ENCODE data around the gene KLC4. TPM values are rescaled to one million over a fixed set of nuclear protein-coding genes. Genes with fewer than 3 reads are reported as not detected.

KLC4 gene
- total RNA-seq, 6 experiments from 2014 or later, result 45.8 to 134 (median 65.0) TPM

- Histone ChIP-seq H3K4me1 (peaks cover 0 to 26% (median 9%) of the 10 kb centered on the region in 4 donors), H3K27ac (no peak overlapping the region), H3K36me3 (peaks cover 0 to 37% (median 14%) of the 10 kb centered on the region in 4 donors), H3K4me3 (peak overlapping the region in 2 of 3 donors; percentile 77 to 98), H3K9me3 (no peaks in the 10 kb centered on the region), H3K27me3 (no peaks in the 10 kb centered on the region)
- intact Hi-C loops (cut with DNase I), result no loop called here
- WGBS (ENCODE audit: insufficient coverage, low coverage, low lambda C conversion rate, missing lambda C conversion rate), result 46% methylated on average over 1 of the region's 2 CpGs
- DNase-seq, result no peak
- TF ChIP-seq CTCF (IDR thresholded peaks at IDR 0.05) (no peak), POLR2A (IDR thresholded peaks at IDR 0.05) (no peak)
- ATAC-seq, result no peak
These were observed 2.4 kb downstream of the KLC4 start for GRCh38 chr6:43061861-43062260.

- no peaks in the 10 kb centered on the region for H3K9me3 ChIP-seq
- DNase-seq (peak in 1 of 3 donors; percentile 45), ATAC-seq (no peak)
- intact Hi-C loops (cut with DNase I), result no loop called here
- peaks cover 0 to 26% (median 9%) of the 10 kb centered on the region in 4 donors for H3K4me1 ChIP-seq
- WGBS (ENCODE audit: insufficient coverage, low coverage, low lambda C conversion rate, missing lambda C conversion rate), result 80% methylated on average over 1 of the region's 12 CpGs
- no peak for TF ChIP-seq CTCF (IDR thresholded peaks at IDR 0.05)
- no peak for TF ChIP-seq POLR2A (IDR thresholded peaks at IDR 0.05)
- no peak overlapping the region for H3K4me3 ChIP-seq
- no peaks in the 10 kb centered on the region for H3K27me3 ChIP-seq
- no peak overlapping the region for H3K27ac ChIP-seq
- H3K36me3 ChIP-seq, result peaks cover 0 to 40% (median 14%) of the 10 kb centered on the region in 4 donors
These were observed 3.4 kb downstream of the KLC4 start for GRCh38 chr6:43062818-43063217.

- ATAC-seq, result peak in 3 of 4 donors; percentile 37 to 51 (median 46)
- no peaks in the 10 kb centered on the region for H3K27me3 ChIP-seq
- H3K4me1 ChIP-seq, result no peaks in the 10 kb centered on the region
- DNase-seq, result no peak
- TF ChIP-seq CTCF (IDR thresholded peaks at IDR 0.05), result peak in 3 of 4 donors; percentile 17 to 35 (median 33)
- TF ChIP-seq POLR2A (IDR thresholded peaks at IDR 0.05), result no peak
- H3K9me3 ChIP-seq, result no peaks in the 10 kb centered on the region
- WGBS (ENCODE audit: insufficient coverage, low coverage, low lambda C conversion rate, missing lambda C conversion rate), result 52% methylated on average over 4 of the region's 6 CpGs
- peaks cover 0 to 63% (median 24%) of the 10 kb centered on the region in 4 donors for H3K36me3 ChIP-seq
- intact Hi-C loops (cut with DNase I), result no loop called here
- H3K27ac ChIP-seq, result no peak overlapping the region
- H3K4me3 ChIP-seq, result no peak overlapping the region
These were observed 10.7 kb downstream of the KLC4 start for GRCh38 chr6:43070028-43070632.

GRCh38 chr6:43074847-43075669, 15.6 kb downstream of the KLC4 start:
- peak in 1 of 4 donors; percentile 4 for ATAC-seq
- no peak for DNase-seq
- TF ChIP-seq CTCF (IDR thresholded peaks at IDR 0.05), result no peak
- TF ChIP-seq POLR2A (IDR thresholded peaks at IDR 0.05), result no peak
- Histone ChIP-seq H3K4me1 (peaks cover 0 to 5% (median under 1%) of the 10 kb centered on the region in 4 donors), H3K27me3 (no peaks in the 10 kb centered on the region), H3K4me3 (no peak overlapping the region), H3K27ac (no peak overlapping the region), H3K9me3 (no peaks in the 10 kb centered on the region), H3K36me3 (peaks cover 0 to 40% (median 12%) of the 10 kb centered on the region in 4 donors)
- intact Hi-C loops (cut with DNase I), result no loop called here
- 69% methylated on average over 2 of the region's 6 CpGs for WGBS (ENCODE audit: insufficient coverage, low coverage, low lambda C conversion rate, missing lambda C conversion rate)

All from right lobe of liver (tissue), 6 donors.